Panc1 (cell line): Measurements from ENCODE around the gene TMEM92. TPM values are rescaled to one million over a fixed set of nuclear protein-coding genes. Genes with fewer than 3 reads are reported as not detected.

Experiments used
- ATAC-seq: fragments of 200-7000 bp; cut with Tn5 transposase; 2 replicates; pipeline ENCODE4 v1.9.1; 2020; ENCODE audit warnings: mild to moderate bottlenecking, moderate library complexity
- Bru-seq: library from RNA; stranded (reverse); fragments of 400-500 nt; gene quantifications from one replicate; lab custom pipeline; 2021; lab: Mats Ljungman, UMichigan
- BruChase-seq, 2 experiments: library from RNA; stranded (reverse); fragments of 400-500 nt; gene quantifications; one replicate each; lab custom pipeline; 2021; lab: Mats Ljungman, UMichigan
- BruUV-seq: library from RNA; stranded (reverse); fragments of 400-500 nt; replicated peaks from 2 replicates; lab custom pipeline; 2021; lab: Mats Ljungman, UMichigan
- CTCF ChIA-PET: fragments of 300-600 bp; sonication (Branson Sonifier 250); formaldehyde crosslinking; loops from one replicate; lab custom pipeline; 2022; ENCODE audit warnings: antibody characterized with exemption; lab: Charles Lee
- POLR2A ChIA-PET: fragments of 300-600 bp; sonication (Branson Sonifier 250); formaldehyde crosslinking; loops from one replicate; lab custom pipeline; 2022; ENCODE audit warnings: antibody characterized with exemption; lab: Charles Lee
- DNase-seq: peaks from one replicate; pipeline ENCODE4 v3.0.0-alpha.2; 2010; ENCODE audit warnings: low read depth, low spot score
- H3K27ac ChIP-seq: 2 replicates; pipeline ENCODE4 v1.5.1; 2011; ENCODE audit warnings: mild to moderate bottlenecking, low read length, inconsistent platforms
- H3K27me3 ChIP-seq: fragments of 200-500 bp; sonication (Bioruptor generic); 2 replicates; pipeline ENCODE4 v1.6.0; 2014; ENCODE audit warnings: low read length, inconsistent platforms; ENCODE audit not compliant: control insufficient read depth, insufficient read depth
- H3K36me3 ChIP-seq: fragments of 200-500 bp; sonication (Bioruptor generic); 2 replicates; pipeline ENCODE4 v1.5.1; 2014; ENCODE audit warnings: inconsistent platforms, mild to moderate bottlenecking, low read length, moderate library complexity; ENCODE audit not compliant: control insufficient read depth, insufficient read depth
- H3K4me1 ChIP-seq: 2 replicates; pipeline ENCODE4 v1.5.1; 2011; ENCODE audit warnings: inconsistent platforms, mild to moderate bottlenecking, low read length, moderate library complexity; ENCODE audit not compliant: control insufficient read depth, insufficient read depth
- H3K4me3 ChIP-seq, 2 experiments: 2 replicates each; pipeline ENCODE4 v1.5.1; 2011 to 2012; ENCODE audit warnings: low read depth in 2 of 2, low read length in 2 of 2, mild to moderate bottlenecking in 2 of 2, inconsistent platforms in 1 of 2, moderate library complexity in 1 of 2
- H3K9me3 ChIP-seq: fragments of 200-500 bp; sonication (Bioruptor generic); 2 replicates; pipeline ENCODE4 v1.5.1; 2014; ENCODE audit warnings: low read depth, mild to moderate bottlenecking, inconsistent platforms, low read length, moderate library complexity; ENCODE audit not compliant: control insufficient read depth, insufficient read depth
- POLR2AphosphoS5 ChIP-seq: IDR thresholded peaks from 2 replicates; pipeline ENCODE4 v1.6.1; 2012; ENCODE audit warnings: mild to moderate bottlenecking, low read depth, low read length, moderate library complexity
- SIN3A ChIP-seq: IDR thresholded peaks from 2 replicates; pipeline ENCODE4 v1.6.1; 2012; ENCODE audit warnings: low read depth, mild to moderate bottlenecking, low read length, moderate library complexity, borderline replicate concordance; ENCODE audit not compliant: insufficient read depth
- TCF7L2 ChIP-seq: IDR thresholded peaks from 2 replicates; pipeline ENCODE4 v1.6.1; 2011; ENCODE audit warnings: mild to moderate bottlenecking, low read depth, low read length, inconsistent platforms
- in situ Hi-C: cut with HindIII; loops from 2 replicates; pipeline ENCODE4 v1.10.0; 2016; ENCODE audit warnings: low sequenced_read_pairs, low pct_unique_long_range_greater_than_20kb
- intact Hi-C: fragments of 100-400 bp; cut with micrococcal nuclease; formaldehyde crosslinking; loops from one replicate; pipeline ENCODE4 v1.10.0; 2022; ENCODE audit not compliant: unreplicated experiment
- long read RNA-seq: library from polyadenylated mRNA; unstranded; transcript quantifications from one replicate; pipeline ENCODE4 v2.0.0, GENCODE V29; 2021; ENCODE audit not compliant: unreplicated experiment
- polyA plus RNA-seq: library from polyadenylated mRNA; unstranded; fragments of >200 nt; gene quantifications from one replicate; pipeline ENCODE4 v1.2.1, GENCODE V29; 2012; ENCODE audit warnings: missing spikeins; ENCODE audit not compliant: insufficient read length
- total RNA-seq: library from RNA; stranded (reverse); gene quantifications from one replicate; pipeline ENCODE4 v1.2.1, GENCODE V29; 2021; ENCODE audit not compliant: unreplicated experiment
- TF ChIP-seq, protein P1 (sequence below): fragments of 450-650 bp; IDR thresholded peaks from 2 replicates; pipeline ENCODE4 v1.5.1; 2017; ENCODE audit warnings: mild to moderate bottlenecking
- TF ChIP-seq, protein P2 (sequence below), 2 experiments: IDR thresholded peaks; 2 replicates each; pipeline ENCODE4 v1.6.1; 2011 to 2012; ENCODE audit warnings: low read depth in 2 of 2, control low read depth in 1 of 2, low read length in 1 of 2, mild to moderate bottlenecking in 1 of 2, moderate library complexity in 1 of 2; ENCODE audit not compliant: insufficient read depth in 1 of 2

TMEM92 gene
- total RNA-seq (0.54 TPM), Bru-seq, nascent RNA (percentile 15 among the genes with signal in this experiment), BruChase-seq, experiment 1, labeled RNA remaining after a 2-hour chase (percentile 8 among the genes with signal in this experiment), BruChase-seq, experiment 2, labeled RNA remaining after a 6-hour chase (percentile 15 among the genes with signal in this experiment)
- 0.58 TPM for polyA plus RNA-seq
- long read RNA-seq, partial matches to known transcripts: 0 of 1 reads
- long read RNA-seq, other reads (novel, unspliced or antisense): 1 of 1 reads

DNA sequence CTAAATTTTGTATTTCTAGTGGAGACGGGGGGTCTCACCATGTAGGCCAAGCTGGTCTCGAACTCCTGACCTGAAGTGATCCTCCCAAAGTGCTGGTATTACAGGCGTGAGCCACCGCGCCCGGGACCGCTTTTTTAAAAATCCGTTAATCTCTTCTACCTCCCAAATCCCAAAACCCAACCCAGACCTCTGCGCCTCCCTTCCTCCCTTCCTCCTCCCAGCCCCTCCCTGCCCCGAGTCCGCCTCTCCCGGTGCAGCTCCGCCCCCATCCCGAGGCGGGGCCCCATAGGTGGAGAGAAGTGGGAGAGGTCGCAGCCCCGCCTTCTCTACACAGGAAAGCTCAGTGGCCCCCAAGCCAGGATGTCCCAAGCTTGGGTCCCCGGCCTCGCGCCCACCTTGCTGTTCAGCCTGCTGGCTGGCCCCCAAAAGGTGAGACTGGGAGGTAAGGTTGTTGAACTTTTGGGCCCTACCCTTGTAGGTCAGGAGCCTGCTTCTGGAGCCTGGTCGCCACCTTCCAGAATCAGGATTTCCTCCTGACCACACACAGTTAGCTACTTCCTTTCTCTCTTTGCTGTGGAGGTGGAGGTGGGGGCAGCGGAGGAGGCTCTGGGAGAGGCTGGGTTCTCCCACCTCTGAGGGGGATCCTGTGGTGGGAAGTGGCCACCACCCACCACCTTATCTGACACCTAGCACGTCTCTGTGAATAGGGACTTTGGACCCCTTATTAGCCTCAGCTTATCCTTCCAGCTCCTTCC is at the start of gene TMEM92:
Gene TMEM92, plus strand, starts transcription at position 325 of the 755 bp plus-strand sequence. Its CDS starts 36 bp downstream, at position 361.
- no peaks in the 10 kb centered on the region for H3K27me3 ChIP-seq
- POLR2A ChIA-PET: no interaction called here
- H3K4me1 ChIP-seq: peaks cover 11% of the 10 kb centered on the region
- no peaks in the 10 kb centered on the region for H3K9me3 ChIP-seq
- H3K27ac ChIP-seq: no peak within 1 kb of the TSS
- TF ChIP-seq TCF7L2: no peak
- TF ChIP-seq, protein P1, sequence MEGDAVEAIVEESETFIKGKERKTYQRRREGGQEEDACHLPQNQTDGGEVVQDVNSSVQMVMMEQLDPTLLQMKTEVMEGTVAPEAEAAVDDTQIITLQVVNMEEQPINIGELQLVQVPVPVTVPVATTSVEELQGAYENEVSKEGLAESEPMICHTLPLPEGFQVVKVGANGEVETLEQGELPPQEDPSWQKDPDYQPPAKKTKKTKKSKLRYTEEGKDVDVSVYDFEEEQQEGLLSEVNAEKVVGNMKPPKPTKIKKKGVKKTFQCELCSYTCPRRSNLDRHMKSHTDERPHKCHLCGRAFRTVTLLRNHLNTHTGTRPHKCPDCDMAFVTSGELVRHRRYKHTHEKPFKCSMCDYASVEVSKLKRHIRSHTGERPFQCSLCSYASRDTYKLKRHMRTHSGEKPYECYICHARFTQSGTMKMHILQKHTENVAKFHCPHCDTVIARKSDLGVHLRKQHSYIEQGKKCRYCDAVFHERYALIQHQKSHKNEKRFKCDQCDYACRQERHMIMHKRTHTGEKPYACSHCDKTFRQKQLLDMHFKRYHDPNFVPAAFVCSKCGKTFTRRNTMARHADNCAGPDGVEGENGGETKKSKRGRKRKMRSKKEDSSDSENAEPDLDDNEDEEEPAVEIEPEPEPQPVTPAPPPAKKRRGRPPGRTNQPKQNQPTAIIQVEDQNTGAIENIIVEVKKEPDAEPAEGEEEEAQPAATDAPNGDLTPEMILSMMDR: no peak
- TF ChIP-seq POLR2AphosphoS5: no peak
- TF ChIP-seq, protein P2, sequence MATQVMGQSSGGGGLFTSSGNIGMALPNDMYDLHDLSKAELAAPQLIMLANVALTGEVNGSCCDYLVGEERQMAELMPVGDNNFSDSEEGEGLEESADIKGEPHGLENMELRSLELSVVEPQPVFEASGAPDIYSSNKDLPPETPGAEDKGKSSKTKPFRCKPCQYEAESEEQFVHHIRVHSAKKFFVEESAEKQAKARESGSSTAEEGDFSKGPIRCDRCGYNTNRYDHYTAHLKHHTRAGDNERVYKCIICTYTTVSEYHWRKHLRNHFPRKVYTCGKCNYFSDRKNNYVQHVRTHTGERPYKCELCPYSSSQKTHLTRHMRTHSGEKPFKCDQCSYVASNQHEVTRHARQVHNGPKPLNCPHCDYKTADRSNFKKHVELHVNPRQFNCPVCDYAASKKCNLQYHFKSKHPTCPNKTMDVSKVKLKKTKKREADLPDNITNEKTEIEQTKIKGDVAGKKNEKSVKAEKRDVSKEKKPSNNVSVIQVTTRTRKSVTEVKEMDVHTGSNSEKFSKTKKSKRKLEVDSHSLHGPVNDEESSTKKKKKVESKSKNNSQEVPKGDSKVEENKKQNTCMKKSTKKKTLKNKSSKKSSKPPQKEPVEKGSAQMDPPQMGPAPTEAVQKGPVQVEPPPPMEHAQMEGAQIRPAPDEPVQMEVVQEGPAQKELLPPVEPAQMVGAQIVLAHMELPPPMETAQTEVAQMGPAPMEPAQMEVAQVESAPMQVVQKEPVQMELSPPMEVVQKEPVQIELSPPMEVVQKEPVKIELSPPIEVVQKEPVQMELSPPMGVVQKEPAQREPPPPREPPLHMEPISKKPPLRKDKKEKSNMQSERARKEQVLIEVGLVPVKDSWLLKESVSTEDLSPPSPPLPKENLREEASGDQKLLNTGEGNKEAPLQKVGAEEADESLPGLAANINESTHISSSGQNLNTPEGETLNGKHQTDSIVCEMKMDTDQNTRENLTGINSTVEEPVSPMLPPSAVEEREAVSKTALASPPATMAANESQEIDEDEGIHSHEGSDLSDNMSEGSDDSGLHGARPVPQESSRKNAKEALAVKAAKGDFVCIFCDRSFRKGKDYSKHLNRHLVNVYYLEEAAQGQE (IDR thresholded peaks at IDR 0.05; ENCODE audit: insufficient read depth in 1 of 2, low read depth in 2 of 2, low read length in 1 of 2): no peak
- TF ChIP-seq SIN3A: no peak
- peak within 1 kb of the TSS; percentile 50 to 77; a peak in 3 of 4 replicates for H3K4me3 ChIP-seq
- in situ Hi-C loops: no loop called here
- CTCF ChIA-PET: interaction anchor here (0.6 to 2.6 kb wide), 7 partner anchors 11 to 184 kb away, joined by 3 to 35 read pairs (median 6); partner anchors contain the start of gene COL1A1
- intact Hi-C loops: no loop called here
- BruUV-seq: no TSS peak
- peak; percentile 55 for ATAC-seq
- no peaks in the 10 kb centered on the region for H3K36me3 ChIP-seq
- no peak for DNase-seq

DNA sequence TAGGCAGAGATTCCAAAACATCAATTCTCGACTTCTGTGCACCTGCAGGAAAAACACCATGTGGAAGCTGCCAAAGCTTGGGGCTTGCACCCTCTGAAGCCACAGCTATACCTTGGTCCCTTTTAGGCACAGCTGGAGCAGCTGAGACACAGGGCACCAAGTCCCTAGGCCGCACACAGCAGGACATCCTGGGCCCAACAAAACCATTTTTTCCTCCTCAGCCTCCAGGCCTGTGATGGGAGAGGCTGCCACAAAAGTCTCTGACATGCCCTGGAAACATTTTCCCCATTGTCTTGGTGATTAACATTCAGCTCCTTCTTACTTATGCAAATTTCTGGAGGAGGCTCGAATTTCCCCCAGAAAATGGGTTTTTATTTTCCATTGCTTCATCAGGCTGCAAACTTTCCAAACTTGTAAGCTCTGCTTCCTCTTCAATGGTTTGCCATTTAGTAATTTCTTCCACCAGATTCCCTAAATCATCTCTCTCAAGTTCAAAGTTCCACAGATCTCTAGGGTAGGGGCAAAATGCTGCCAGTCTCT is 48.5 kb upstream of the TMEM92 start:
- in situ Hi-C loops: no loop called here
- ATAC-seq (no peak), DNase-seq (no peak)
- Histone ChIP-seq H3K9me3 (no peaks in the 10 kb centered on the region), H3K27me3 (no peaks in the 10 kb centered on the region), H3K36me3 (no peaks in the 10 kb centered on the region), H3K4me1 (no peaks in the 10 kb centered on the region), H3K4me3 (no peak overlapping the region), H3K27ac (no peak overlapping the region)
- intact Hi-C loops: no loop called here
- POLR2A ChIA-PET: no interaction called here
- CTCF ChIA-PET: no interaction called here
- TF ChIP-seq, protein P2 (IDR thresholded peaks at IDR 0.05; ENCODE audit: insufficient read depth in 1 of 2, low read depth in 2 of 2, low read length in 1 of 2): no peak
- TF ChIP-seq SIN3A (no peak), POLR2AphosphoS5 (no peak), TCF7L2 (no peak)
- TF ChIP-seq, protein P1: no peak
- no TSS peak for BruUV-seq
